SK-N-SH (cell line): ENCODE measurements around the gene PTCH2. TPM values are rescaled to one million over a fixed set of nuclear protein-coding genes. Genes with fewer than 3 reads are reported as not detected.

Source experiments
- CTCF ChIA-PET: fragments of 300-600, 350-600 bp; formaldehyde crosslinking; extraction: SDS; loops from one replicate; lab custom pipeline; 2021; lab: Yijun Ruan, JAX
- POLR2A ChIA-PET: fragments of 350-600 bp; sonication (Branson Sonifier 250); formaldehyde crosslinking; extraction: SDS; loops from one replicate; lab custom pipeline; 2020; ENCODE audit warnings: antibody characterized with exemption, inconsistent platforms; lab: Yijun Ruan, JAX
- DNase-seq: peaks from one replicate; pipeline ENCODE4 v3.0.0; 2012
- H2AFZ ChIP-seq: fragments of 200-600 bp; sonication (generic); 2 replicates; pipeline ENCODE4 v1.8.1; 2016; ENCODE audit warnings: antibody characterized with exemption, mild to moderate bottlenecking, low read depth
- H3F3A ChIP-seq: fragments of 200-600 bp; sonication (generic); replicated peaks from 2 replicates; pipeline ENCODE3; 2016; ENCODE audit warnings: antibody characterized with exemption, mild to moderate bottlenecking; ENCODE audit not compliant: insufficient read depth
- H3K27ac ChIP-seq, 2 experiments: fragments of 200-500 bp in 1 of 2; fragments of 200-600 bp in 1 of 2; sonication (Bioruptor generic) in 1 of 2; sonication (generic), shearing (Covaris generic) in 1 of 2; 2 replicates each; pipeline versions ENCODE4 v1.5.1 to v1.6.1; 2014 to 2016; ENCODE audit warnings: low read depth in 2 of 2, inconsistent platforms in 1 of 2, low read length in 1 of 2, mild to moderate bottlenecking in 1 of 2, mixed read lengths in 1 of 2
- H3K27me3 ChIP-seq: fragments of 200-600 bp; sonication (generic), shearing (Covaris generic); 2 replicates; pipeline ENCODE4 v1.6.1; 2016; ENCODE audit warnings: mixed run types; ENCODE audit not compliant: insufficient read depth
- H3K36me3 ChIP-seq, 2 experiments: fragments of 200-500 bp in 1 of 2; fragments of 200-600 bp in 1 of 2; sonication (Bioruptor generic) in 1 of 2; sonication (generic) in 1 of 2; replicated peaks in 1 of 2; 2 replicates each; pipeline versions ENCODE3 to v1.5.1; 2014 to 2016; ENCODE audit warnings: low read length in 1 of 2, mild to moderate bottlenecking in 1 of 2; ENCODE audit not compliant: insufficient read depth in 2 of 2, control insufficient read depth in 1 of 2
- H3K4me1 ChIP-seq, 2 experiments: fragments of 200-500 bp in 1 of 2; fragments of 200-600 bp in 1 of 2; sonication (Bioruptor generic) in 1 of 2; sonication (generic), shearing (Covaris generic) in 1 of 2; 2 replicates each; pipeline versions ENCODE4 v1.5.1 to v1.6.1; 2014 to 2016; ENCODE audit warnings: low read depth in 1 of 2, low read length in 1 of 2, mixed run types in 1 of 2; ENCODE audit not compliant: insufficient read depth in 2 of 2, control insufficient read depth in 1 of 2
- H3K4me2 ChIP-seq: fragments of 200-600 bp; sonication (generic), shearing (Covaris generic); 2 replicates; pipeline ENCODE4 v1.6.1; 2017; ENCODE audit warnings: mixed run types
- H3K4me3 ChIP-seq, 2 experiments: fragments of 200-500 bp in 1 of 2; fragments of 200-600 bp in 1 of 2; sonication (Bioruptor generic) in 1 of 2; sonication (generic), shearing (Covaris generic) in 1 of 2; 2 replicates each; pipeline versions ENCODE4 v1.5.1 to v1.8.1; 2014 to 2016; ENCODE audit warnings: low read depth in 2 of 2, inconsistent platforms in 1 of 2, low read length in 1 of 2, mild to moderate bottlenecking in 1 of 2, mixed read lengths in 1 of 2, moderate library complexity in 1 of 2
- H3K79me2 ChIP-seq: fragments of 200-600 bp; sonication (generic); 2 replicates; pipeline ENCODE4 v1.8.1; 2017; ENCODE audit warnings: mild to moderate bottlenecking; ENCODE audit not compliant: insufficient read depth
- H3K9ac ChIP-seq: fragments of 200-600 bp; sonication (generic); 2 replicates; pipeline ENCODE4 v1.6.1; 2017; ENCODE audit warnings: mixed run types
- H3K9me2 ChIP-seq: fragments of 200-600 bp; sonication (generic); 2 replicates; pipeline ENCODE4 v1.6.1; 2017; ENCODE audit warnings: mixed run types
- H3K9me3 ChIP-seq: fragments of 200-600 bp; sonication (generic); 2 replicates; pipeline ENCODE4 v1.6.1; 2017; ENCODE audit warnings: mixed run types, mild to moderate bottlenecking, moderate library complexity
- H4K20me1 ChIP-seq: fragments of 200-600 bp; sonication (generic); 2 replicates; pipeline ENCODE4 v1.6.1; 2017; ENCODE audit warnings: mild to moderate bottlenecking, mixed run types; ENCODE audit not compliant: insufficient read depth
- CTCF ChIP-seq: fragments of 200-600 bp; sonication (generic); IDR thresholded peaks from 2 replicates; pipeline ENCODE4 v1.6.1; 2017; ENCODE audit warnings: antibody characterized with exemption, mild to moderate bottlenecking, moderate library complexity
- EZH2phosphoT487 ChIP-seq: fragments of 200-600 bp; sonication (generic); IDR thresholded peaks from 2 replicates; pipeline ENCODE4 v1.6.1; 2017; ENCODE audit warnings: low read depth, mixed run types, mild to moderate bottlenecking, antibody characterized with exemption, moderate library complexity, borderline replicate concordance
- FOSL2 ChIP-seq: IDR thresholded peaks from 2 replicates; pipeline ENCODE4 v1.4.0; 2012; ENCODE audit warnings: low read depth, mild to moderate bottlenecking, moderate library complexity, borderline replicate concordance
- GABPA ChIP-seq: IDR thresholded peaks from 2 replicates; pipeline ENCODE4 v1.4.0; 2012; ENCODE audit warnings: low read depth, mild to moderate bottlenecking
- IRF3 ChIP-seq: fragments of 150-350 bp; IDR thresholded peaks from 2 replicates; pipeline ENCODE4 v1.6.1; 2016; ENCODE audit warnings: mild to moderate bottlenecking, low read depth, low read length
- MAX ChIP-seq: IDR thresholded peaks from 2 replicates; pipeline ENCODE4 v1.4.0; 2012; ENCODE audit warnings: low read depth
- MXI1 ChIP-seq: IDR thresholded peaks from 2 replicates; pipeline ENCODE4 v1.6.1; 2012; ENCODE audit warnings: mild to moderate bottlenecking, low read depth, low read length, improper control_type of control experiment
- NFIC ChIP-seq: IDR thresholded peaks from 2 replicates; pipeline ENCODE4 v1.4.0; 2012; ENCODE audit warnings: borderline replicate concordance
- NRF1 ChIP-seq: IDR thresholded peaks from 2 replicates; pipeline ENCODE4 v1.6.1; 2012; ENCODE audit warnings: low read depth, mild to moderate bottlenecking, low read length
- RCOR1 ChIP-seq: fragments of 150-350 bp; IDR thresholded peaks from 2 replicates; pipeline ENCODE4 v1.6.1; 2017; ENCODE audit warnings: antibody characterized with exemption, low read length
- RFX5 ChIP-seq: IDR thresholded peaks from 2 replicates; pipeline ENCODE4 v1.6.1; 2012; ENCODE audit warnings: mild to moderate bottlenecking, improper control_type of control experiment, low read length
- SIN3A ChIP-seq: IDR thresholded peaks from 2 replicates; pipeline ENCODE4 v1.6.1; 2012; ENCODE audit warnings: low read depth, mild to moderate bottlenecking, low read length, moderate library complexity, borderline replicate concordance
- SMC3 ChIP-seq: IDR thresholded peaks from 2 replicates; pipeline ENCODE4 v1.6.1; 2012; ENCODE audit warnings: low read depth, low read length, improper control_type of control experiment
- TCF12 ChIP-seq: IDR thresholded peaks from 2 replicates; pipeline ENCODE4 v1.4.0; 2012
- USF1 ChIP-seq: IDR thresholded peaks from 2 replicates; pipeline ENCODE4 v1.4.0; 2012; ENCODE audit warnings: low read depth, borderline replicate concordance
- WGBS: methylation state at CpG from one replicate; pipeline ENCODE4 v1.1.6; 2017; ENCODE audit warnings: low lambda C conversion rate; 5-methylcytosine and 5-hydroxymethylcytosine counted together
- polyA plus RNA-seq, 3 experiments: library from polyadenylated mRNA; depleted of rRNA; stranded (reverse); fragments of >200 nt; gene quantifications; 2 replicates each; pipeline ENCODE4 v1.2.3, GENCODE V29; 2012

Gene PTCH2
- polyA plus RNA-seq, 1 of the 3 experiments (the other 2 are of a cell fraction) = 1.2 TPM

GRCh38 chr1:44832056-44832705 is 10.9 kb downstream of the PTCH2 start:
- H3K9me3 ChIP-seq = no peaks in the 10 kb centered on the region
- peaks cover 0 to 2% of the 10 kb centered on the region in 2 experiments; a peak in 1 of 4 replicates for H3K4me1 ChIP-seq
- WGBS = 86% methylated on average over 12 of the region's 13 CpGs
- no peaks in the 10 kb centered on the region for H3K27me3 ChIP-seq
- H2AFZ ChIP-seq = no peak overlapping the region
- no peaks in the 10 kb centered on the region for H3F3A ChIP-seq
- H3K4me2 ChIP-seq = no peak overlapping the region
- no peaks in the 10 kb centered on the region for H3K36me3 ChIP-seq
- H4K20me1 ChIP-seq = no peaks in the 10 kb centered on the region
- peak; percentile 24 for DNase-seq
- ChIA-PET CTCF (interaction anchor here (0.9 to 1.7 kb wide), 4 partner anchors 11 to 467 kb away, joined by 4 to 7 read pairs (median 6); partner anchors contain the start of genes HECTD3 and UROD), POLR2A (no interaction called here)
- H3K9me2 ChIP-seq = no peaks in the 10 kb centered on the region
- H3K9ac ChIP-seq = no peak overlapping the region
- H3K4me3 ChIP-seq = no peak overlapping the region
- no peak for TF ChIP-seq SMC3
- TF ChIP-seq EZH2phosphoT487 = no peak
- no peak for TF ChIP-seq IRF3
- no peak for TF ChIP-seq TCF12
- no peak for TF ChIP-seq GABPA
- TF ChIP-seq MXI1 = no peak
- TF ChIP-seq RFX5 = no peak
- TF ChIP-seq USF1 = no peak
- no peak for TF ChIP-seq RCOR1
- TF ChIP-seq MAX = no peak
- no peak for TF ChIP-seq NFIC
- TF ChIP-seq NRF1 = no peak
- no peak for TF ChIP-seq SIN3A
- no peak for TF ChIP-seq FOSL2
- no peak for TF ChIP-seq CTCF
- no peak overlapping the region for H3K27ac ChIP-seq
- H3K79me2 ChIP-seq = no peaks in the 10 kb centered on the region
